HCT116 (cell line): ENCODE data around the gene EIF3K. TPM values are rescaled to one million over a fixed set of nuclear protein-coding genes. Genes with fewer than 3 reads are reported as not detected.

Experiments
- ATAC-seq: fragments of 200-7000 bp; cut with Tn5 transposase; 2 replicates; pipeline ENCODE4 v1.9.1; 2020; ENCODE audit warnings: mild to moderate bottlenecking, moderate library complexity
- BruUV-seq: library from RNA; stranded (reverse); fragments of 400-500 nt; replicated peaks from 2 replicates; lab custom pipeline; 2021; lab: Mats Ljungman, UMichigan
- CTCF ChIA-PET: fragments of 300-600 bp; sonication (Branson Sonifier 250); formaldehyde crosslinking; loops from one replicate; lab custom pipeline; 2021; ENCODE audit warnings: antibody characterized with exemption; lab: Charles Lee
- POLR2A ChIA-PET: fragments of 300-600, 350-600 bp; sonication (Branson Sonifier 250); formaldehyde crosslinking; loops from one replicate; lab custom pipeline; 2021; ENCODE audit warnings: antibody characterized with exemption; lab: Charles Lee
- RAD21 ChIA-PET, 2 experiments: fragments of 300-600 bp; sonication (Branson Sonifier 250); formaldehyde crosslinking; loops; one replicate each; lab custom pipeline; 2023; ENCODE audit warnings: low total read pairs in 2 of 2; ENCODE audit not compliant: uncharacterized antibody in 2 of 2, unreplicated experiment in 2 of 2, low non-redundant PET in 1 of 2; lab: Charles Lee
- DNase-seq: peaks from one replicate; pipeline ENCODE4 v3.0.0-alpha.2; 2010; ENCODE audit warnings: low read depth, low spot score
- H2AFZ ChIP-seq: fragments of 200-600 bp; shearing (Covaris generic), sonication (generic); 2 replicates; pipeline ENCODE4 v1.6.1; 2017; ENCODE audit warnings: low read depth, mixed run types, mixed read lengths, antibody characterized with exemption, low read length; ENCODE audit not compliant: poor library complexity, severe bottlenecking
- H3K27ac ChIP-seq: 2 replicates; pipeline ENCODE4 v1.5.1; 2012; ENCODE audit warnings: low read depth, low read length
- H3K27me3 ChIP-seq: fragments of 200-600 bp; sonication (generic); 2 replicates; pipeline ENCODE4 v1.6.1; 2016; ENCODE audit warnings: mixed run types, low read length, mixed read lengths; ENCODE audit not compliant: insufficient read depth
- H3K36me3 ChIP-seq, 2 experiments: fragments of 200-500 bp in 1 of 2; fragments of 200-600 bp in 1 of 2; sonication (Bioruptor generic) in 1 of 2; sonication (generic) in 1 of 2; 2 replicates each; pipeline versions ENCODE4 v1.5.1 to v1.6.1; 2014 to 2016; ENCODE audit warnings: low read length in 2 of 2, inconsistent platforms in 1 of 2, mixed read lengths in 1 of 2, mixed run types in 1 of 2; ENCODE audit not compliant: insufficient read depth in 2 of 2, control insufficient read depth in 1 of 2
- H3K4me1 ChIP-seq, 2 experiments: fragments of 200-600 bp in 1 of 2; sonication (generic) in 1 of 2; 2 replicates each; pipeline versions ENCODE4 v1.5.1 to v1.6.1; 2012 to 2017; ENCODE audit warnings: low read length in 2 of 2, inconsistent platforms in 1 of 2, mild to moderate bottlenecking in 1 of 2, mixed read lengths in 1 of 2, mixed run types in 1 of 2, moderate library complexity in 1 of 2; ENCODE audit not compliant: insufficient read depth in 2 of 2, control insufficient read depth in 1 of 2
- H3K4me2 ChIP-seq: fragments of 200-600 bp; sonication (generic); 2 replicates; pipeline ENCODE4 v1.6.1; 2017; ENCODE audit warnings: mixed run types, low read length, mixed read lengths
- H3K4me3 ChIP-seq, 2 experiments: fragments of 200-600 bp in 1 of 2; sonication (generic) in 1 of 2; replicated peaks in 1 of 2; 2 replicates each; pipeline ENCODE4 v1.5.1; 2011 to 2016; ENCODE audit warnings: low read length in 2 of 2, control low read depth in 1 of 2, low read depth in 1 of 2, mild to moderate bottlenecking in 1 of 2, mixed read lengths in 1 of 2, mixed run types in 1 of 2
- H3K79me2 ChIP-seq: fragments of 200-600 bp; sonication (generic); 2 replicates; pipeline ENCODE4 v1.6.1; 2017; ENCODE audit warnings: mild to moderate bottlenecking, mixed run types, low read length, moderate library complexity, mixed read lengths; ENCODE audit not compliant: insufficient read depth
- H3K9ac ChIP-seq: fragments of 200-600 bp; sonication (generic); 2 replicates; pipeline ENCODE4 v1.6.1; 2016; ENCODE audit warnings: low read length, mixed read lengths
- H3K9me2 ChIP-seq: fragments of 200-600 bp; sonication (generic), shearing (Covaris generic); 2 replicates; pipeline ENCODE4 v1.6.1; 2017; ENCODE audit warnings: mixed run types, mild to moderate bottlenecking, moderate library complexity; ENCODE audit not compliant: insufficient read depth
- H3K9me3 ChIP-seq, 2 experiments: fragments of 200-500 bp in 1 of 2; fragments of 200-600 bp in 1 of 2; sonication (Bioruptor generic) in 1 of 2; sonication (generic) in 1 of 2; 2 replicates each; pipeline ENCODE4 v1.6.1; 2014 to 2017; ENCODE audit warnings: low read length in 2 of 2, mixed read lengths in 2 of 2, inconsistent platforms in 1 of 2, low read depth in 1 of 2, mild to moderate bottlenecking in 1 of 2, mixed run types in 1 of 2, moderate library complexity in 1 of 2; ENCODE audit not compliant: control insufficient read depth in 1 of 2, insufficient read depth in 1 of 2
- H4K20me1 ChIP-seq: fragments of 200-600 bp; sonication (generic), shearing (Covaris generic); 2 replicates; pipeline ENCODE4 v1.6.1; 2017; ENCODE audit warnings: mixed run types, mild to moderate bottlenecking, moderate library complexity; ENCODE audit not compliant: insufficient read depth
- ATF3 ChIP-seq: IDR thresholded peaks from 2 replicates; pipeline ENCODE4 v1.6.1; 2012
- ELF1 ChIP-seq: IDR thresholded peaks from 2 replicates; pipeline ENCODE4 v1.6.1; 2012; ENCODE audit warnings: low read depth, borderline replicate concordance
- EZH2phosphoT487 ChIP-seq: fragments of 200-600 bp; IDR thresholded peaks from 2 replicates; pipeline ENCODE4 v1.6.1; 2018; ENCODE audit warnings: antibody characterized with exemption, borderline replicate concordance
- FOSL1 ChIP-seq: IDR thresholded peaks from 2 replicates; pipeline ENCODE4 v1.6.1; 2012; ENCODE audit warnings: low read depth
- JUND ChIP-seq: IDR thresholded peaks from 2 replicates; pipeline ENCODE4 v1.6.1; 2012
- POLR2AphosphoS5 ChIP-seq: IDR thresholded peaks from 2 replicates; pipeline ENCODE4 v1.6.1; 2011; ENCODE audit warnings: mild to moderate bottlenecking, low read depth, low read length, moderate library complexity
- RAD21 ChIP-seq: IDR thresholded peaks from 2 replicates; pipeline ENCODE4 v1.6.1; 2012; ENCODE audit warnings: low read depth, mild to moderate bottlenecking
- REST ChIP-seq: IDR thresholded peaks from 2 replicates; pipeline ENCODE4 v1.6.1; 2012; ENCODE audit warnings: low read depth
- SIN3A ChIP-seq: IDR thresholded peaks from 2 replicates; pipeline ENCODE4 v1.6.1; 2012; ENCODE audit warnings: low read depth
- SP1 ChIP-seq: IDR thresholded peaks from 2 replicates; pipeline ENCODE4 v1.6.1; 2012; ENCODE audit warnings: low read depth
- SRF ChIP-seq: IDR thresholded peaks from 2 replicates; pipeline ENCODE4 v1.6.1; 2012; ENCODE audit warnings: low read depth
- YY1 ChIP-seq: IDR thresholded peaks from 2 replicates; pipeline ENCODE4 v1.6.1; 2011; ENCODE audit warnings: low read length, low read depth, moderate library complexity, mild to moderate bottlenecking; ENCODE audit not compliant: insufficient replicate concordance; ENCODE audit errors: extremely low read depth
- ZFX ChIP-seq: fragments of 450-650 bp; IDR thresholded peaks from 2 replicates; pipeline ENCODE4 v1.6.1; 2017
- ZNF274 ChIP-seq: fragments of 200-500 bp; sonication (Bioruptor generic); IDR thresholded peaks from 2 replicates; pipeline ENCODE4 v1.6.1; 2014; ENCODE audit warnings: mild to moderate bottlenecking, low read depth, low read length, inconsistent platforms
- intact Hi-C: fragments of 100-400 bp; cut with micrococcal nuclease; formaldehyde crosslinking; loops from 2 replicates; pipeline ENCODE4 v1.10.0; 2022
- total RNA-seq: library from RNA; stranded (reverse); gene quantifications from one replicate; pipeline ENCODE4 v1.2.1, GENCODE V29; 2021; ENCODE audit not compliant: unreplicated experiment
- TF ChIP-seq, protein P1 (sequence below): IDR thresholded peaks from 2 replicates; pipeline ENCODE4 v1.6.1; 2012
- TF ChIP-seq, protein P2 (sequence below): IDR thresholded peaks from 2 replicates; pipeline ENCODE4 v1.6.1; 2011; ENCODE audit warnings: mild to moderate bottlenecking, low read length, moderate library complexity; ENCODE audit not compliant: insufficient replicate concordance; ENCODE audit errors: extremely low read depth

The EIF3K gene
- total RNA-seq, 1 experiment from 2014 or later = 313 TPM

GRCh38 chr19:38684078-38684861 is 65.3 kb downstream of the EIF3K start (continued):
- peak; percentile 56; the same call in 1 of the 2 replicates for TF ChIP-seq JUND

DNA sequence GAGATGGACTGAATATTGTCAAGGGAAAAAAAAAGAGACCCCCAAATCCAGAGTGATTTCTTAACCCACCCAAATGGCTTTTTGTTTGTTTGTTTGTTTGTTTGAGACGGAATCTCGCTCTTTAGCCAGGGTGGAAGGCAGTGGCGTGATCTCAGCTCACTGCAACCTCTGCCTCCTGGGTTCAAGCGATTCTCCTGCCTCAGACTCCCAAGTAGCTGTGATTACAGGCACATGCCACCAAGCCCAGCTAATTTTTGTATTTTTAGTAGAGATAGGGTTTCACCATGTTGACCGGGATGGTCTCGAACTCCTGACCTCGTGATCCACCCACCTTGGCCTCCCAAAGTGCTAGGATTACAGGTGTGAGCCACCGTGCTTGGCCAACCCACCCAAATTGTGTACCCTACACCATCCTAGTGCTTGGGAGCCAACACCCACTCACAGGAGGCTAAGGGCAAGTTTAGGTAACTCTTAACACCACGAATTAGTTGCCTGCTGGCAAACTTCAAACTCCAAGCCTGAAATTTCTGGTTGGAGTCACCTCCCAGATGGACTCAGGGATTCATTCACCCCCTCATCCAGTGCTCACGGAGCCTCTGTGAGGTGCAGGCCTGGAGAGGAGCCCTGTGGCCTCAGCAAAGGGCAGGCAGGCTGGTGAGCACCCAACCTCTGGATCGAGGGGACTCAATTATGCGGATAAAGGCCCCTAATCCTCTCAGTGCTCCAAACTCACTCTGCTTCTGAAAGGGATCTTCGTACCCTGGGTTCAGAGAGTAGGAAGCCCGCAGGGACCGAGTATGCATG is 66.1 kb downstream of the EIF3K start:
- ChIA-PET CTCF (interaction anchor here (1.5 kb wide), 1 partner anchor 51 kb away, joined by 3 read pairs; no protein-coding TSS in a partner anchor), RAD21 (no interaction called here), POLR2A (no interaction called here)
- Histone ChIP-seq H3K9ac (peak overlapping the region; percentile 83), H3K4me3 (peak overlapping the region; percentile 25 to 53), H3K79me2 (peaks cover 89% of the 10 kb centered on the region), H3K9me3 (peaks cover 0 to 5% of the 10 kb centered on the region in 2 experiments; a peak in 1 of 4 replicates), H4K20me1 (no peaks in the 10 kb centered on the region), H3K4me1 (peaks cover 89 to 99% of the 10 kb centered on the region in 2 experiments), H2AFZ (no peak overlapping the region), H3K27ac (peak overlapping the region; percentile 98), H3K36me3 (peaks cover 0 to 33% of the 10 kb centered on the region in 2 experiments; a peak in 2 of 4 replicates), H3K27me3 (no peaks in the 10 kb centered on the region), H3K4me2 (peak overlapping the region; percentile 86), H3K9me2 (no peaks in the 10 kb centered on the region)
- intact Hi-C loops = loop anchor here (1.0 to 5.0 kb wide), 2 partner anchors 8 to 167 kb away; no protein-coding TSS in a partner anchor
- ATAC-seq = no peak
- TSS peak; percentile 94 for BruUV-seq
- no peak for DNase-seq
- TF ChIP-seq EZH2phosphoT487 (no peak), ZNF274 (no peak), SRF (no peak), ELF1 (no peak), SIN3A (no peak), ATF3 (no peak), SP1 (no peak), POLR2AphosphoS5 (no peak), FOSL1 (no peak), JUND (no peak), REST (no peak), YY1 (no peak), RAD21 (no peak), ZFX (no peak)
- TF ChIP-seq, protein P1, sequence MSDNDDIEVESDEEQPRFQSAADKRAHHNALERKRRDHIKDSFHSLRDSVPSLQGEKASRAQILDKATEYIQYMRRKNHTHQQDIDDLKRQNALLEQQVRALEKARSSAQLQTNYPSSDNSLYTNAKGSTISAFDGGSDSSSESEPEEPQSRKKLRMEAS = no peak
- TF ChIP-seq, protein P2, sequence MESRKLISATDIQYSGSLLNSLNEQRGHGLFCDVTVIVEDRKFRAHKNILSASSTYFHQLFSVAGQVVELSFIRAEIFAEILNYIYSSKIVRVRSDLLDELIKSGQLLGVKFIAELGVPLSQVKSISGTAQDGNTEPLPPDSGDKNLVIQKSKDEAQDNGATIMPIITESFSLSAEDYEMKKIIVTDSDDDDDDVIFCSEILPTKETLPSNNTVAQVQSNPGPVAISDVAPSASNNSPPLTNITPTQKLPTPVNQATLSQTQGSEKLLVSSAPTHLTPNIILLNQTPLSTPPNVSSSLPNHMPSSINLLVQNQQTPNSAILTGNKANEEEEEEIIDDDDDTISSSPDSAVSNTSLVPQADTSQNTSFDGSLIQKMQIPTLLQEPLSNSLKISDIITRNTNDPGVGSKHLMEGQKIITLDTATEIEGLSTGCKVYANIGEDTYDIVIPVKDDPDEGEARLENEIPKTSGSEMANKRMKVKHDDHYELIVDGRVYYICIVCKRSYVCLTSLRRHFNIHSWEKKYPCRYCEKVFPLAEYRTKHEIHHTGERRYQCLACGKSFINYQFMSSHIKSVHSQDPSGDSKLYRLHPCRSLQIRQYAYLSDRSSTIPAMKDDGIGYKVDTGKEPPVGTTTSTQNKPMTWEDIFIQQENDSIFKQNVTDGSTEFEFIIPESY = no peak
